ENCODE data around the gene PRSS50. TPM values are rescaled to one million over a fixed set of nuclear protein-coding genes. Genes with fewer than 3 reads are reported as not detected.
"Not testable (repeated sequence)": the region's sequence is repeated elsewhere in the genome, so short reads cannot be mapped to it uniquely, and the experiment has no call there.

The PRSS50 gene, protein sequence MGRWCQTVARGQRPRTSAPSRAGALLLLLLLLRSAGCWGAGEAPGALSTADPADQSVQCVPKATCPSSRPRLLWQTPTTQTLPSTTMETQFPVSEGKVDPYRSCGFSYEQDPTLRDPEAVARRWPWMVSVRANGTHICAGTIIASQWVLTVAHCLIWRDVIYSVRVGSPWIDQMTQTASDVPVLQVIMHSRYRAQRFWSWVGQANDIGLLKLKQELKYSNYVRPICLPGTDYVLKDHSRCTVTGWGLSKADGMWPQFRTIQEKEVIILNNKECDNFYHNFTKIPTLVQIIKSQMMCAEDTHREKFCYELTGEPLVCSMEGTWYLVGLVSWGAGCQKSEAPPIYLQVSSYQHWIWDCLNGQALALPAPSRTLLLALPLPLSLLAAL
- total RNA-seq (2014; rRNA removed; shearing (Covaris generic)) = not detected in 2 replicates

DNA sequence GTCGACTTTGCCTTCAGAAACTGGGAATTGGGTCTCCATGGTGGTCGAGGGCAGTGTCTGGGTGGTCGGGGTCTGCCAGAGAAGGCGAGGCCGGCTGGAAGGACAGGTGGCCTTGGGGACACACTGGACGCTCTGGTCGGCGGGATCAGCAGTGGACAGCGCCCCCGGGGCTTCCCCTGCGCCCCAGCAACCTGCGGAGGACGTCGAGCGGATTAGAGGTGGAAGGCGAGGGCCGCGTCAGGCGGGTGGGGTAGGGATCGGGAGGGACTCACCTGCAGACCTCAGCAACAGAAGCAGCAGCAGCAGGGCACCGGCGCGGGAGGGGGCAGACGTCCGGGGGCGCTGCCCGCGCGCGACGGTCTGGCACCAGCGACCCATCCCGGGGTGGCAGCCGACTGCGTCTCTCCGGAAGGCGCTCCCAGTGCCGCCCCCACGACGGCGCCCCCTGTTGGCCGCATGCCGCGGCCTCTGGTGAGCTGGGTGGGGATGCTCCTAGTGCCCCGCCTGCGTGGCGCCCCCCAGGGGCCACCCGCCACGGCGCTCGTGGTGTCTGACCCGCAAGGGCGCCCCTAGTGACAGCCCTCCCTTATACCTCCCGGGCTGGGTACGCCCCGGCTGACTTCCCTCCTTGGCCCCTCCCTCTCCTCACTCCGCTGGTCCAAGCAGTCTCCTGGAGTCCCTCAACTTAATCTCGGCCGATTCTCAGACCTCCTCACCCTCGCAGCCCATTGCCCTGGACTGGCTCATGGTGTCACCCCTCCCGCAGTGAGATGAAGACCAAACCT is at the start of gene PRSS50:
TSS of gene PRSS50 (minus strand) at position 423 of the 785 bp plus-strand sequence. CDS start at position 378, 45 bp downstream.
- no peak for DNase-seq (ENCODE audit: low read depth)

DNA sequence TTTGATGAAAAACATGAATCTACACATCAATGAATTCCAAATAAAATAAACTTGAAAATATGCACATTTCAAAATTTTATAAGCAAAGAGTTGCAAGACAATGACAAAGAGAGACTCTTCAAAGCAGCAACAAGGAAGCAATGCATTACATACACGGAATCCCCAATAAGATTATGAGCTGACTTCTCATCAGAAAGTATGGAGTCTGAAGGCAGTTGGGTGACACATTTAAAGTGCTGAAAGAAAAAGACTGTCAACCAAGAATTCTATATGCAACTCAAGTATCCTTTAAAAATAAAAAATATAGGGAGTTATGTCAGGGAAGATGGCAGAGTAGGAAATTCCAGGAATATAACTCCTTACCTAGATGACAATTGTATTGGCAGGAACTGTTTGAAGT is 46.5 kb upstream of the PRSS50 start:
- no peak for DNase-seq (ENCODE audit: low read depth)

DNA sequence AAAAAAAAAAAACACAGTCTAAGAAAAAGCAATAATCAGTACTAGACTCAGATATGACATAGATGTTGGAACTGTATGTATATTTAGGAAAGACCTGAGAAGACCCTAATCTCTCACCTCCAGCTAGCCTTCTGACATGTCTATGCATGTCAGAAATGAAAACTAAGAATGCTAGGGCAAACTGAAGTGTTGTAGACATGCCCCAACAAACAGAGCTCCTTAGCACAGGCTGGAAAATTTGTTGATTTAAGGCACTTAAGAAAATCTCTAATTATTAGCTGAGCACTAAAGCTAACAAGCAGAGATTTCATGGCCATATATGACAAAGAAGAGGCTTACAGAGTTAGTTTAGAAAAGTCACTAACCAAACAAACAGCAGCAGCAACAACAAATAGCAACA is 45.5 kb upstream of the PRSS50 start:
- DNase-seq (ENCODE audit: low read depth) = no peak

DNA sequence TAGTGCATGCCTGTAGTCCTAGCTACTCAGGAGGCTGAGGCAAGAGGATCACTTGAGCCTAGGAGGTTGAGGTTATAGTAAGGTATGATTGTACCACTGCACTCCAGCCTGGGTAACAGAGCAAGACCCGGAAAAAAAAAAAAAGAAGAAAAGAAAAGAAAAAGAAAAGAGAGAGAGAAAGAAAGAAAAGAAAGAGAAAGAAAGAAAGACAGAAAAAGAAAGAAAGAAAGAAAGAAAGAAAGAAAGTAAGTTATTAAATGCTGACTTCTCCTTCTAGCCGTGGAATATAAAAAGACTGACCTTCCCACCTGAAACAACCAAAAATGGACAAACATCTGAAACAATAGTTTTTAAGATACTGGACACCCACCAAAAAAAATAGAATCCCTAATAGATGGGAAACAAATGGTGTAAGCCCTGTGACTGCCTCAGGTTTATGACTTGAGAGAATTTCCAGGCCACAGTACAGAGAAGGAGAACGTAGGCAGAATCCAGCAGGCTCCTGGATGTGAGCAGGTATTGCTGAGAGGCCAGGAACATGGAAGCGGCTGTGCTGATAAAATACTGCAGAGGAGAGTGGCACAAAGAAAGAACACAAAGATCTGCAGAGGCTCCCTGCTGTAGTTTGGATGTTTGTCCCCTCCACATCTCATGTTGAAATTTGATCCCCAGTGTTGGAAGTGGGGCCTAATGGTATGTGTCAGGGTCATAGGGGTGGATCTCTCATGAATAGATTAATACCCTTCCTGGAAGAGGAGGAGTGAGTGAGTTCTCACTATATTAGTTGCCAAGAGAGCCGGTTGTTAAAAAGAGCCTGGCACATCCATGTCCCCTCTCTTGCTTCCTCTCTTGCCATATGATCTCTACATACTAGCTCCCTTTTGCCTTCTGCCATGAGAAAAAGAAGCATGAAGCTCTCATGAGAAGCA is 41.8 kb upstream of the PRSS50 start:
- DNase-seq (ENCODE audit: low read depth) = no peak

DNA sequence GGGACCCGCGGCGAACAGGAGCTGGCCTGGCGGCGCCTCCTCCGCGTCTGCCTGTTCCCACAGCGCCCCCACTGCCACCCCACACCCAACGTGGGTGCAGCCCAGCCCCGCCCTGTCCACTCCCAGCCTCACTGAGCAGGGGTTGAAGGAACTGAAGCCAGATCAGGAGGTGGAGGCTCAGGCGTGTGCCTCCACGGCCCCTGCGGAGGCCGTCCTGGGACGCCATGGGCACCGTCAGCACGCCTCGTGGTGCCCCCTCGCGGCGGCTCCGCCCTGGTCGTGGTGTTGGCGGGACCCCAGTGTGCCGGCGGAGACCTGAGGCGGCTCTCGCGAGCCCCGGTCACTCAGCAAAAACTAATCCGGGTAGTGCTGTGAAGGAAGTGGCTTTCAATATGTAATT is 39.0 kb upstream of the PRSS50 start:
- no peak for DNase-seq (ENCODE audit: low read depth)

DNA sequence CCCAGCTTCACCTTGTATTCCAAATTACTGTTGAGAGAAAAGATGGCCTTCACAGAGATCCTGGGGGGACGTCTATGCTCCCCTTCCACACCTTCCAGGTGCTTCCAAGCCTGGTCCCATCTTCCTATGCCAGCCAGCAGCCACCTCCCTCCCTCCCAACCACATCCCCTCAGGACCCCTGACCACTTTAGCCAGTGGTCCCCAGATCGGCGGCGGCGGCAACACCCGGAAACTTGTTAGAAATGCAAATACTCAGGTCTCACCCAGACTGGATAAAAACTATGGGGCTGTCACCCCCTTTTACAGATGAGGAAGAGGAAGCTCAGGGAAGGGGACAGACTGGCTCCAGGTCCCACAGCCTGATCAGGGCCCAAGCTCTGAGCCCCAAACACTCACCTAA is 38.0 kb upstream of the PRSS50 start:
- DNase-seq (ENCODE audit: low read depth) = no peak

DNA sequence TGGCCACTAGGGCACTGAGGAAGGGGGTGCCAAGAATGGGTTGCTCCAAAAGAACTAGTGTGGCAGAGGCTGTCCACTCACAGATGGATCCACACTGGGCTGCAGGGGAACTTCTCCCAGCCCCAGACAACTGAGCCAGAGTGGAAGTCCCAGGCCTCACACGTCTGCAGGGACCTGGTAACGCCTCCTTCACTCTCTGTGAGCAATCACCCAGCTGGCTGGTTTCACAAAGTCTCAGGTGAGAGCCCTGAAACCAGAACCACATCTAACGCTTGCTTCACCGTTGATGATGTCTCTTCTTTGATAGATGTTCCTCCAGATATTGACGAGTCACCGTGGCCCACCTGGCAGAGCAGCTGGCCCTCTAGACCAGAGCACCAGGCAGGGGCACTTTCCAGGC is 35.5 kb upstream of the PRSS50 start:
- DNase-seq (ENCODE audit: low read depth) = not testable (repeated sequence)

DNA sequence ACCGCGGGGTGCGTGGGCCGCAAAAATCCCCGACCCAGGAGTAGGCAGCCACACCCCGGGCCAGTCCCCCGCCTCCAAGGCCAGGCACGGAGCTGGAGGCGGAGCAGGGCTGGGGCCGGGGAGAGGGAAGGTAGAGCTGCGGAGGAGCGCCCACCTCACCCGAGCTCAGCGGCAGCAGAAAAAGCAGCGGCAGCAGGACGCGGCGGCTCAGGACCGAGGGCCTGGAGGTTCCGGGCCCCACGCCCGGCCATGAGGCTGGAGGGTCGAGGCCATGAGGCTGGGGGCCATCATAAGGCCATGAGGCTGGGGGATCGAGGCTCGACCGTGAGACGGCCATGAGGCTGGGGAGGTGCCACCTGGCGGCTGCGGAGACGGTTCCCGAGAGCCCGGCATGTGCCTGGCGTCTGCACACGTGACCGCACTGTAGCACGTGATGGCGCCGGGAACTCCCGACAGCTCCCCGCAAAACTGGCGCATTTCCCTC is 32.9 kb upstream of the PRSS50 start:
- DNase-seq (ENCODE audit: low read depth) = no peak

DNA sequence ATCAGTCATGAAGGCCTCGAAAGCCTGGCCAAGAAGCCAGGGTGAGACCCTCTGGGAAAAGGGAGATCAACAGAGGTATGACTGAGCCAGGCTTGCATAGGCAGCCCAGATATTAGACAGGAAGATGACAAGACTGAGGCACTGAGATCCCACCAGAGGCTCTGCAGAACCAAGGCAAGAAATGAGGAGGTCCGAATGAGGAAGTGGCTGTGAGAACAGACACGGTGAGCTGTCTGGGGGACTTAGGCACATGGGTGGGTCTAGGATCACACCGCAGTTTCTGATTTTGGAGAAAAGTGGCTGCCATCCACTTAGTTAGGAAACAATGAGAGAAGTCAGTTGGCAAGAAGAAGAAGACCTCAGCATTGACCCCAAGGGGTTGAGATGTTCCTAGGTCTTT is 31.5 kb upstream of the PRSS50 start:
- no peak for DNase-seq (ENCODE audit: low read depth)

DNA sequence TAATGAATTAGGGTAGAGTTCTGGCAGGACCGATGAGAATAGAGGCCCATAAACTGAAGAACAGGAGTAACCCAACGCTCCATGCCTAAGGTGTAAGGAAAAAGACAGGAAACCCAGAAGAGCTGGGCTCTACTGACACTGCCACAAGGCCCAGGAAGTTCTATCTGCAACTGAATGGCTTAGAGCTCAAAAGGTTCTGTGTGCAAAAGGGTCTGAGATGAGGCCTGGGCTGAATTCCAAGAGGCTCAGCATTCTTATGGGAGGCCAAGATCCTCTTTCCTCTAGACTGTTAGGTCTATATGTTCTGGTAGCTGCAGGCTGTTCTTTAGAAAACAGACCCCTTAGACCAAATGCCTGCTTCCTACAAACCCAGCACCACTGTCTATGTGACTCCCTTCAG is 30.5 kb upstream of the PRSS50 start:
- DNase-seq (ENCODE audit: low read depth) = no peak

DNA sequence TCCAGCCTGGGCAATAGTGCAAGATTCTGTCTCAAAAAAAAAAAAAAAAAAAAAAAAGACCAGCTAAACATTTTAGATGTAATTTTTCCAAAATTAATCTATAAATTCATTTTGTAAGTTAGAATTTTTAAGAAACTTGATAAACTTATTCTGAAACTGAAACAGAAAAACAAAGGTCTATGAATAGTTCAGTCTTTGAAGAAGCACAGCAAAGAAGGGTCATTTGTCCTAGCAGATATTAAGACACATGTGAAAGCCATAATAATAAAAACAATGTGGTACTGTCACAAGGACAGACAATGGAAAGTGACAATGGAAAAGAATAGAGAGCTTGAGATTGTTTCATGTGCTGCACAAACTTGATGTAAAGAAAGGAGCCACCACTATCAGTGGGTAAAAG is 29.0 kb upstream of the PRSS50 start:
- DNase-seq (ENCODE audit: low read depth) = no peak

DNA sequence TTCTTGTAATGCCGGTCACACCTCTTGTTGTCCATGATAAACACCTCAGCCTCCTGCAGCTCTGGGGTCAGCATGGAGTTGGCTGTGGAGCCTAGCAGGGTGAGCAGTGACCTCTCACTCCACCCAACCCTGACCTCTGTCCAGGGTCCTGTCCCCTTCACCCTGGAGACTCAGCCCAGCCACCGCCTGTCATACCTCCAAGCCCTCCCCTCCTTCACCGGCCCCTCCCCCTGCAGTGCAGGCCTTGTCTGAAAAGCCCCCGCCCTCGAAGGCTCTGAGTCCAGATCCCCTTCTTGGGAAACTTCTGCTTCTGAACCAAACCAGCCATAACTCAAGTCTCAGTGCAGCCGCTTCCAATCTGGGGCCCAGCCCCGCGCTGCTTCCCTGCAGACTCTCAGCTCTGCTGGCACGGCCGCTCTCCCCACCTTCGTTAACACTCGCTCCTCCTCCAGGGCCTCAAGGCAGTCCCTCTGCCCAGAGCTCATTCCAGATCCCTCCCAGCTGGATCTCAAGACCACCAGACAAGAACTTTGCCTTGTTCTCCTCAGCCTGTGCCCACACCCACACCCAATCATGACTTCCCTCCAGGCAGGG is 25.4 kb upstream of the PRSS50 start:
- no peak for DNase-seq (ENCODE audit: low read depth)

DNA sequence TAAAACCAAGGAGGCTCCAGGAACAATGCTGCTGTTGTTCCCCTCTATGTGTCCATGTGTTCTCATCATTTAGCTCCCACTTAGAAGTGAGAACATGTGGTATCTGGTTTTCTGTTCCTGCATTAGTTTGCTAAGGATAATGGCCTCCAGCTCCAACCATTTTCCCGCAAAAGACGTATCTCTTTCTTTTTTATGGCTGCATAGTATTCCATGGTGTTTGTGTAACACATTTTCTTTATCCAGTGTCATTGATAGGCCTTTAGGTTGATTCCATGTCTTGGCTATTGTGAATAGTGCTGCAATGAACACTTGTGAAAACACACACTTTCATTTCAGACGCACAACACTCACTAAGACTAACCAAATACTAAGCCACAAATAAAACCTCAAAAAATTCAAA is 21.9 kb upstream of the PRSS50 start:
- not testable (repeated sequence) for DNase-seq (ENCODE audit: low read depth)

DNA sequence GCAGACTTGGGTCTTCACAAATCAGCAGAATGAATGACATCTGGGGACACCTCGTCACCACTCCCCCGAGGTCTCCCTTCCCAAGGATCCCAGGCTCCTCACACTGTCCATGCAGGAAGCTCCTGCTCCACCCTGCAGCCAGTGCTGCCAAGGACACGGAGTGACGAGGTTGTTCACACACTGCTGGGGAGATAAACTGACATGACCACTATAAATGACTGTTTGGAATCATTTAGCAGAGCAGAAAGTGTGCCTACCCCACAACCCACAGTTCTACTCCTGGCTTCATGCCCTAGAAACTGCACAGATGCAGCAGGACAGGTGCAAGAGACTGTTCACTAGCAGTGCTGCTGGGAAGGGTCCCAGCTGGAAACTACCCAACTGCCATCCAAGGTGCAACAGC is 19.7 kb upstream of the PRSS50 start:
- no peak for DNase-seq (ENCODE audit: low read depth)

DNA sequence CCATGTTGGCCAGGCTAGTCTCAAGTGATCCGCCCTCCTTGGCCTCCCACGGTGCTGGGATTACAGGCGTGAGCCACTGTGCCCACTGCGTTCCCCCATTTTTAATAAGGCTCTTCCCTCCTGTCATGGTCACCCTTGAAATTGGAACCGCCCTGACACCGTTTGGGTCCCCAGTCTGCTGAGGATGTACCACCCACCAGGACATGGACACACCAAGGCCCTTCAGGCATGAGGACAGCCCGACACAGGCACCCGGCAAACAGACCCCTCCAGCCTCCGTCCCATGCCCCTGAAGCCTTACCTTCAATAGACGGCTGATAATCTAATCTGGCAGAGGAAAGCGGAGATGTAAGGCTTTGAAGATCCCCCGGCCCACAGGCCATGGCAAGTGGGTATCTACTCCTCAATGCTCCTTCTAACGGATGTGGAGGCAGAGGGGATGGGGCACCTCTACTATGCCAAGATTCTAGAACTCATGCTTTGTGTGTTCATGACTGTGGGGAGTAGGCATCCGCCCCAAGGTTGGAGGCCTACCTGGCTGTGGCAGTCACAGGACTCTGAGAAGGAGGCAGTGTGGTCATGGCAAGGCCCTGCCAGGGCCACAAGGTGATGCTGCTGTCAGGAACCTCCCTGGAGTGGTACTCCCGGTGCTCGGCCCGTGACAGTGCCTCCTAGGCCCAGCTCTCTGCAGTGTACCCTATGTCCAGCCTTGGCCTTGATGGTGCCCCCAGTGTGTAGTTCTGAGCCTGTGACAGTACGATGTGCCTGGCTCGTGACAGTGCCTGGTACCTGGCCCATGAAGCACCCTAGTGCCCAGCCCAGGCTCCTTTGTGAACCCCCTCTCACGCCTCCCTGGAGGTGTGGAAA is 18.6 kb upstream of the PRSS50 start:
- no peak for DNase-seq (ENCODE audit: low read depth)

DNA sequence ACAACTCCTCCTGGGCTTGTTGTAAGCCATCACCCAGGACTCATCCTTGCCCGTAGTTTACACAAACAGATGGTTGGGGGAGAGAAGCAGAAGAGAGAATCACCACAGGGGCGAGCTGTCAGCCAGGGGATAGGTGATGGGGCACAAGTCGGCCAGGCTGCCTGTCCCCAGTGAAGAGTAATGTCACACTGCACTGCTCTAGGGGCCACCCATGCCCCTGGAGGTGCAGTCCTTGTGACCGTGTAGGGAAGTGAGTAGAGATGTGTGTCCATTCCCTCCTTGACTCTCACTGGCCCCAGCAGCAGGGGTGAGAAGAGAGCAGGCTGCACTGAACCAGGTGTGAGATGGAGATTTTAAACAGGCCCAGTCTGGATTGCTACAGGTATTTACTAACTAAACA is 17.1 kb upstream of the PRSS50 start:
- DNase-seq (ENCODE audit: low read depth) = no peak

DNA sequence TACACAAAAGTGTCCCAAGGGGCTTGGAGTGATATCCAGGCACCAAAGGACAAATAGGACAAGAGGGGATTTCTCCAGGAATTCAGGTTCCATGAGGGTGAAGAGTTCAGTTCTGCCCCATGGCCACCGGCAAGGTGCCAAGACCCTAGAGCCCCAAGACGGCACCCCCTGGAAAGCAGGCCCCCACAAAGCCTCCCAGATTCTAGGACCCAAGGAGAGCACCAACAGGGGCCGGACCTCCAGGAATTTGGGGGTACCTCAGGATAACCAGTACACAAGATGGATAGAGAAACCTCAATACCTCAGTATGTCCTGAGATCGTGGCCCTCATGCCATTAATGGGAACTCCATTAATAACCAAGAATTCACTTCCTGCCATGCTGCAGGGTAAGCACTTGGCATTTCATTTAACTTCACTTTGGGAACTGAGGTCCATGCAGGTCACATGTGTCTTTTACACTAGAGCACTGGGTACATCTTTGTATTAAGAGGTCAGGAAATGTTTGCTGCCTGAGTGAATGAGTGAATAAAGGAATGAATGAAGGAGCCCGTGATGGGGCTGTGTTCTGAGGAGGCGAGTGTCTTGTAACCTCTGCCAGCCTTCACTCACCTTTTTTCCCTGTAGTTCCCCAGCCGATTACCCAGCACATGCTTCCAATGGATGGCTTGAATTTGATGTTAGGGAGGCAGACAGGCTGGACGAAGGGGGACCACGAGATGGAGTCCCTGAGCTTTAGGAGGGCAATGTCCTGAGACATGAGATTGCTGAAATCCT is 15.5 kb upstream of the PRSS50 start:
- peak; percentile 24 for DNase-seq (ENCODE audit: low read depth)

DNA sequence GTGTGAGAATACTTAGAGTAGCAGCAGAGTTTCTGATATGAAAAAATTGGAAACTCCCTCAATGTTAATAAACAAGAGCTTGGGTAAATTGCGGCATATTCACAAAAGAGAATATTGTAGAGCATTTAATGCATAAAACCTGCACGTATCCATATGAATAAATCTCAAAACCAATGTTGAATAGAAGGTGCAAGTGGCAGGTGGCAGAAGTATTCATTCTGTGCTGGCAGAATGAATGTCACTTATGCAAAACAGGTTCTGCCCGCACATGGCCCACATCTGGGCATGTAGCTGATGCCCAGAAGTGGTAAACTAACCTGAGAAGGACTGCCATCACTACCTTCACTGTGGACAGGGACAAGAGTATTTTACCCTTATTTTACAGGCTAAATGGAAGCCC is 14.1 kb upstream of the PRSS50 start:
- no peak for DNase-seq (ENCODE audit: low read depth)

DNA sequence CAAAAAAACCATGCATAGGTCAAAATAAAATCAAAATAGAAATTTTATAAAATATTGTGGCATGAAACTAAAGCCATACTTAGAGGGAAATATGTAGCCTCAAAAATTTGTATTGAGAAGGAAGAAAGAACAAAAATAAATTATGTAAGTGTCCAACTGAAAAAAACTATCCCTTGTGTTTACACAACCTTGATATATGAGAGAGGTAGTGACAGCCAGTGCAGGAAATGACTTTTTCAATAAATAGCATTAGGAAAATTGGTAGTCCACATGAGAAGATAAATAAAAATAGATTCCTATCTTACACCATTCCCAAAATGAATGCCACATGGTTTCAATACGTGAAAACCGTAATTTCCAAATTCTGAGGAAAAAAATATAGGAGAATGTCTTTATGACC is 13.2 kb upstream of the PRSS50 start:
- DNase-seq (ENCODE audit: low read depth) = no peak

DNA sequence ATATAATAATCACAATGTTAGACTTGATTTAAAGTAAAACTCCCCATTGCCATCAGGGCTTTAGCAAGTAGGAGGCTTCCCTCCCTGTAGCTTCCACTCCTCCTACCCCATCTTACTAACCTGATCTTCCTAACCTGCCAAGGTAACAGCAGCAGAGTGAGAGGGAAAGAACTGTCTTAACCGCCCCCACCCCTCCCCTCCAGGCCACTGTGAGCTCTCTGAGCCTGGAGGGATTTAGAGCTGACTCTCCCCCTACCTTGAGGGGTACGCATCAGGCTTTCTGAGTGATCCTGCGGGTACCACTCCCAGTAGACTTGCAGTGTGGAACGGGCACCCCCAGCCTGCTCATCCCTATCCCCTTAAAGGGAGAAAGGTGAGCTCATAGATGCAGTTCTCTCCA is 11.4 kb upstream of the PRSS50 start:
- no peak for DNase-seq (ENCODE audit: low read depth)

All from M059J (cell line).